22Rv1 (cell line): ENCODE results near the gene FGD2.

Source experiments
- H3K27ac ChIP-seq: fragments of 450-650 bp; 2 replicates; pipeline ENCODE4 v1.5.1; 2017
- ZFX ChIP-seq: fragments of 450-650 bp; IDR thresholded peaks from 2 replicates; pipeline ENCODE4 v1.6.1; 2017; ENCODE audit warnings: antibody characterized with exemption, borderline replicate concordance
- TF ChIP-seq, protein P1 (sequence below): fragments of 450-650 bp; IDR thresholded peaks from 2 replicates; pipeline ENCODE4 v1.5.1; 2017; ENCODE audit warnings: mild to moderate bottlenecking

The FGD2 gene

DNA sequence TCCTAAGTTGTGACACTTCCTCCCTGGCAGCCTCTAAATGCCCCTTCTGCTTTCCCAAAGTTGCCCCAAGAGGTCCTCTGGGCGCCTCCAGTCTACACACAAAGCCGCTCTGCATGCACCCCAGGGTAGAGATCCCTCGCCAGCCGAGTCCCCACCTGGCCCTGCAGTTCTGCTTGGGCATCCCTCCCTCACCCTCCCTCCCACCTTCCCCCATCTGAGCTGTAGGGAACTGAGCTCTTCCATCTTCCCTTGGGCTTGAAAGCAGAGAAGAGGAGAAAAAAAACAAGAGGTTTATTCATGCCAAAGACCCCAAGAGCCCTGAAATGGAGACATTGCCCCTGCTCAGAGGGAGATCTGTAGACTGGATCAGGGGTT is 5.7 kb upstream of the FGD2 start:
- TF ChIP-seq, protein P1, sequence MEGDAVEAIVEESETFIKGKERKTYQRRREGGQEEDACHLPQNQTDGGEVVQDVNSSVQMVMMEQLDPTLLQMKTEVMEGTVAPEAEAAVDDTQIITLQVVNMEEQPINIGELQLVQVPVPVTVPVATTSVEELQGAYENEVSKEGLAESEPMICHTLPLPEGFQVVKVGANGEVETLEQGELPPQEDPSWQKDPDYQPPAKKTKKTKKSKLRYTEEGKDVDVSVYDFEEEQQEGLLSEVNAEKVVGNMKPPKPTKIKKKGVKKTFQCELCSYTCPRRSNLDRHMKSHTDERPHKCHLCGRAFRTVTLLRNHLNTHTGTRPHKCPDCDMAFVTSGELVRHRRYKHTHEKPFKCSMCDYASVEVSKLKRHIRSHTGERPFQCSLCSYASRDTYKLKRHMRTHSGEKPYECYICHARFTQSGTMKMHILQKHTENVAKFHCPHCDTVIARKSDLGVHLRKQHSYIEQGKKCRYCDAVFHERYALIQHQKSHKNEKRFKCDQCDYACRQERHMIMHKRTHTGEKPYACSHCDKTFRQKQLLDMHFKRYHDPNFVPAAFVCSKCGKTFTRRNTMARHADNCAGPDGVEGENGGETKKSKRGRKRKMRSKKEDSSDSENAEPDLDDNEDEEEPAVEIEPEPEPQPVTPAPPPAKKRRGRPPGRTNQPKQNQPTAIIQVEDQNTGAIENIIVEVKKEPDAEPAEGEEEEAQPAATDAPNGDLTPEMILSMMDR = no peak
- no peak for TF ChIP-seq ZFX
- no peak overlapping the region for H3K27ac ChIP-seq

DNA sequence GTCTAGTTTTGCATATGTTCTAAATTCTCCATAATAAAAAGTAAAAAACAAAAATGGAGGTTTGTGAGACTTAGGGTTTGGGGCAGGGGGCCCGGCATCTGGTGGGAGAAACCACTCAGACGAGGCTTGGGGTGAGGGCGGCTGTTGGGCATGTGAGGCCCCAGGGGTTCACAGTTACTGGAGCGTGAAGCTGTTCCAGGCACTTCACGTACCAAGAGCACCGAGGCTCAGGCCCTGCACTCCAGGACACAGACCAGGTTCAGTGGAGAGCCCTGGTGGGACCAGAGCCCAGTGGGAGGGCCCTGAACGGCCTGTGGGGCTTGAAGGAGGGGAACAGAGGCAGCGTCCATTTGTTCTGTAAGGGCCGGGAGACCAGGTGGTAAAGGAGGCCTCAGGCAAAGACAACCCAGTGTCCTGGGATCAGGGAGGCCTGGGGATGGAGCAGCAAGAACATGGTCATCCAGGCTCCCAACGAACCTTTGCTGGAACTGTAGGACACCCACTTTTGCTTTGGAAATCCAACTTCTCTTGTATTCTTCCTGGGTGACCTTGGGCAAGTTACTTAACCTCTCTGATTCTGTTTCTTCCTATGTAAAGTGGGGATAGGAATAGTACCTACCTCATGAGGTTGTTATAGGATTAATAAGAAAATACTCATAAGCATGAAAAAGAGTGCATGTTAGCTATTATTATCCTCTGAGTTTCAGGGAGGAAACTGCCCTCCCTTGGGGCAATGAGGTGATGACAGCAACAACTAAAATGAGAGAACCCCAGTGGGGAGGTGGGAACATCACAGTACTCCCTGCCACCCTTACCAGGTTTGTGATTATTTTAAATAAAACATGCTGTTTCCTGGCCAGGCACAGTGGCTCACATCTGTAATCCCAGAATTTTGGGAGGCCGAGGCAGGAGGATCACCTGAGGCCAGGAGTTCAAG is 1.1 kb upstream of the FGD2 start:
- H3K27ac ChIP-seq = no peak overlapping the region
- no peak for TF ChIP-seq ZFX
- TF ChIP-seq, protein P1 = no peak

- no peak overlapping the region for H3K27ac ChIP-seq
- no peak for TF ChIP-seq ZFX
- TF ChIP-seq, protein P1 = no peak
Measured at GRCh38 chr6:37005827-37006567, 542 bp downstream of the FGD2 start.

- TF ChIP-seq ZFX = no peak
- TF ChIP-seq, protein P1 = no peak
- H3K27ac ChIP-seq = no peak overlapping the region
Measured at GRCh38 chr6:37006793-37007339, 1.4 kb downstream of the FGD2 start.

GRCh38 chr6:37007340-37008043 is 2.0 kb downstream of the FGD2 start:
- no peak overlapping the region for H3K27ac ChIP-seq
- TF ChIP-seq, protein P1 = no peak
- TF ChIP-seq ZFX = no peak

GRCh38 chr6:37008484-37009465 is 3.3 kb downstream of the FGD2 start:
- no peak for TF ChIP-seq ZFX
- TF ChIP-seq, protein P1 = no peak
- no peak overlapping the region for H3K27ac ChIP-seq
